ENCODE data around the gene CSDE1. TPM values are rescaled to one million over a fixed set of nuclear protein-coding genes. Genes with fewer than 3 reads are reported as not detected.

The CSDE1 gene
- total and polyA plus RNA-seq, 12 donors = 75.6 to 775 (median 422) TPM

DNA sequence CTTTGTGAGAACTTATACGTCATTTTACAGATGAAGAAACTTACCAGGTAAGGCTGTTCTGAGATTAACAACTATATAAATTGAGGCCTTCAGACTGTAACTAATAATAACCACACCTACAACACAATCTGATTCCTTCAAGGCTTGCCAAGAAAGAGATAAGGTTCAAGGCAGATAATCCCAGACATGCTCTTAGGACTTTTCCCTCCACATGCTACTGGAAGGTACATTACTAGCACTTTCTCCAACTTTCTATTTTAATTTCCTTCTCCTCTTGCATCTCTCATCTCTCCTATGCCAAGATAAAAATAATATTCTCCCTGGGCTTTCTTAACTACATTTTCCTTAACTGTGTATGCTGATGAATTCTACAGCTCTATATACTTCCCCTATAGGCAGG lies 22.3 kb downstream of the CSDE1 start:
- no peaks in the 10 kb centered on the region for H3K9me3 ChIP-seq (replicated peaks in 1 of 3)
- DNase-seq = no peak
- intact Hi-C loops (cut with DNase I) = no loop called here
- H3K27ac ChIP-seq = no peak overlapping the region
- H3K27me3 ChIP-seq = no peaks in the 10 kb centered on the region
- WGBS, 4 donors = 83 to 93% (median 90%) methylated on average over 1 of the region's 1 CpG
- TF ChIP-seq, protein P1, sequence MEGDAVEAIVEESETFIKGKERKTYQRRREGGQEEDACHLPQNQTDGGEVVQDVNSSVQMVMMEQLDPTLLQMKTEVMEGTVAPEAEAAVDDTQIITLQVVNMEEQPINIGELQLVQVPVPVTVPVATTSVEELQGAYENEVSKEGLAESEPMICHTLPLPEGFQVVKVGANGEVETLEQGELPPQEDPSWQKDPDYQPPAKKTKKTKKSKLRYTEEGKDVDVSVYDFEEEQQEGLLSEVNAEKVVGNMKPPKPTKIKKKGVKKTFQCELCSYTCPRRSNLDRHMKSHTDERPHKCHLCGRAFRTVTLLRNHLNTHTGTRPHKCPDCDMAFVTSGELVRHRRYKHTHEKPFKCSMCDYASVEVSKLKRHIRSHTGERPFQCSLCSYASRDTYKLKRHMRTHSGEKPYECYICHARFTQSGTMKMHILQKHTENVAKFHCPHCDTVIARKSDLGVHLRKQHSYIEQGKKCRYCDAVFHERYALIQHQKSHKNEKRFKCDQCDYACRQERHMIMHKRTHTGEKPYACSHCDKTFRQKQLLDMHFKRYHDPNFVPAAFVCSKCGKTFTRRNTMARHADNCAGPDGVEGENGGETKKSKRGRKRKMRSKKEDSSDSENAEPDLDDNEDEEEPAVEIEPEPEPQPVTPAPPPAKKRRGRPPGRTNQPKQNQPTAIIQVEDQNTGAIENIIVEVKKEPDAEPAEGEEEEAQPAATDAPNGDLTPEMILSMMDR (IDR thresholded peaks at IDR 0.05) = no peak
- no peak for TF ChIP-seq POLR2A (IDR thresholded peaks at IDR 0.05)
- H3K36me3 ChIP-seq (replicated peaks in 1 of 2) = peaks cover 0 to 87% of the 10 kb centered on the region in 2 donors
- H3K4me3 ChIP-seq = no peak overlapping the region
- H3K4me1 ChIP-seq (replicated peaks in 1 of 2) = no peaks in the 10 kb centered on the region

DNA sequence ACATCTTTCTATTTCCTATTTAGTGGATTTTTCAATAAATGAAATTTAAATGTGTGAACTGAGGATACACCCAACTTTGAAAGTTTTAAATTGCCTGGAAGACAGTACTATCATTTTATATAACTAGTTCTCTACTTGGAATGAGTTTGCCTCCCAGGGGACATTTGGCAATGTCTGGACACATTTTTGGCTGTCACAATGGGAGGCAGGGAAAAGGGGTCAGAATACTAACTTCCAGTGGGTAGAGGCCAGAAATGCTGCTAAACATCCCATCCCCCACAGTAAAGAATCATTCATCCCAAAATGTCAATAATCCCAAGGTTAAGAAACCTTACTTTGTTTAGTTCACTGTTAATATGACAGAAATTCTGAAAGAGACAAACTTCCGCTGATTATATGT lies 28.0 kb downstream of the CSDE1 start:
- Histone ChIP-seq H3K4me1 (replicated peaks in 1 of 2) (no peaks in the 10 kb centered on the region), H3K36me3 (replicated peaks in 1 of 2) (peaks cover 0 to 94% of the 10 kb centered on the region in 2 donors), H3K9me3 (replicated peaks in 1 of 3) (no peaks in the 10 kb centered on the region), H3K4me3 (no peak overlapping the region), H3K27ac (no peak overlapping the region), H3K27me3 (no peaks in the 10 kb centered on the region)
- intact Hi-C loops (cut with DNase I) = no loop called here
- TF ChIP-seq POLR2A (IDR thresholded peaks at IDR 0.05) = no peak
- TF ChIP-seq, protein P1 (IDR thresholded peaks at IDR 0.05) = no peak
- 92 to 99% (median 94%) methylated on average over 1 of the region's 1 CpG for WGBS, 4 donors
- DNase-seq = no peak

DNA sequence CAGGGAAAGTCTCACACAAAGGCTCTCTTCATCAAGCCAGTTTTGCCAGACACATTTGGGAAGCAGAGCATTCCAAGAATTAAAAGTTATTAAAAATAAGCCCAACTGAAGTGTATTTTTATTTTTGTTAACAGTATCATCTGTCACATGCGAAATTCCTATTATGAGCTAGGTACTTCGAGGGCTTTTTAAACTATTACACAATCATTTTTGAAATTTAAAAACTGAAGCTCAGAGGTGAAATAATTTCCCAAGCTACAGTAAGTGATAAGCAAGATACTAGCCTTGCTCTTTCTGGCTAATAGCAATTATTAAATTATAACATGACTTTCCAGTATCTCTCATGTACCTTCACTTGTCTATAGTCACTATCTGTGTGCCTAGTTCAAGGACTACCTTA lies 29.2 kb downstream of the CSDE1 start:
- intact Hi-C loops (cut with DNase I) = no loop called here
- TF ChIP-seq, protein P1 (IDR thresholded peaks at IDR 0.05) = no peak
- TF ChIP-seq POLR2A (IDR thresholded peaks at IDR 0.05) = no peak
- WGBS, 4 donors = 77 to 90% (median 85%) methylated on average over 2 of the region's 2 CpGs
- H3K4me3 ChIP-seq = no peak overlapping the region
- H3K4me1 ChIP-seq (replicated peaks in 1 of 2) = no peaks in the 10 kb centered on the region
- no peak for DNase-seq
- H3K9me3 ChIP-seq (replicated peaks in 1 of 3) = no peaks in the 10 kb centered on the region
- H3K36me3 ChIP-seq (replicated peaks in 1 of 2) = peaks cover 0 to 94% of the 10 kb centered on the region in 2 donors
- no peak overlapping the region for H3K27ac ChIP-seq
- no peaks in the 10 kb centered on the region for H3K27me3 ChIP-seq

- Histone ChIP-seq H3K36me3 (replicated peaks in 1 of 2) (peaks cover 0 to 96% of the 10 kb centered on the region in 2 donors), H3K4me3 (no peak overlapping the region), H3K27me3 (no peaks in the 10 kb centered on the region), H3K4me1 (replicated peaks in 1 of 2) (no peaks in the 10 kb centered on the region), H3K9me3 (replicated peaks in 1 of 3) (no peaks in the 10 kb centered on the region), H3K27ac (no peak overlapping the region)
- TF ChIP-seq, protein P1 (IDR thresholded peaks at IDR 0.05) = no peak
- WGBS, 4 donors = 79 to 92% (median 86%) methylated on average over 1 of the region's 1 CpG
- DNase-seq = no peak
- intact Hi-C loops (cut with DNase I) = no loop called here
Measured at GRCh38 chr1:114725230-114725629, 32.6 kb downstream of the CSDE1 start.
